ENCODE data around the gene ARHGEF40.

The ARHGEF40 gene

GRCh38 chr14:21136024-21136423 is 65.9 kb downstream of the ARHGEF40 start:
- Mint-ChIP-seq H3K27ac (no peak overlapping the region), H3K27me3 (no peaks in the 10 kb centered on the region), H3K4me3 (no peak overlapping the region), H3K9me3 (no peaks in the 10 kb centered on the region), H3K4me1 (no peaks in the 10 kb centered on the region)
- ATAC-seq, result no peak
- no peak for DNase-seq

All from stimulated activated naive CD8-positive, alpha-beta T cell treated with anti-CD3 and anti-CD28 coated beads, Interleukin-15, amount 100 ng/mL, for 72 hours (primary cell).